Vagina (tissue), 2 donors: ENCODE measurements around the gene RALB.

Experiments used
- CTCF ChIP-seq, 3 experiments: fragments of 450-650 bp in 2 of 3; fragments of 200-600 bp in 1 of 3; sonication (generic) in 1 of 3; IDR thresholded peaks; one replicate each; pipeline ENCODE4 v1.5.1; 2017 to 2019; ENCODE audit warnings: antibody characterized with exemption in 3 of 3, mild to moderate bottlenecking in 2 of 3, moderate library complexity in 2 of 3
- POLR2A ChIP-seq, 2 donors: fragments of 450-650 bp; IDR thresholded peaks; one replicate each; pipeline ENCODE4 v1.6.1; 2017; ENCODE audit warnings: antibody characterized with exemption in 2 of 2, mild to moderate bottlenecking in 2 of 2, moderate library complexity in 2 of 2
- POLR2AphosphoS5 ChIP-seq, 2 donors: sonication (generic); formaldehyde crosslinking; IDR thresholded peaks; one replicate each; pipeline ENCODE4 v1.9.0; 2017; ENCODE audit warnings: antibody characterized with exemption in 2 of 2, mild to moderate bottlenecking in 2 of 2, low read depth in 1 of 2; ENCODE audit not compliant: insufficient read depth in 1 of 2

- TF ChIP-seq CTCF (IDR thresholded peaks at IDR 0.05), result no peak
- TF ChIP-seq POLR2AphosphoS5 (IDR thresholded peaks at IDR 0.05; ENCODE audit: insufficient read depth in 1 of 2, low read depth in 1 of 2), result no peak
- no peak for TF ChIP-seq POLR2A (IDR thresholded peaks at IDR 0.05)
Observed at GRCh38 chr2:120290737-120291136, 38.1 kb downstream of the RALB start.
